A673 (cell line): ENCODE measurements around the gene CWF19L2. TPM values are rescaled to one million over a fixed set of nuclear protein-coding genes. Genes with fewer than 3 reads are reported as not detected.

ENCODE experiments used
- BruUV-seq: library from RNA; stranded (reverse); fragments of 400-500 nt; replicated peaks from 2 replicates; lab custom pipeline; 2021; lab: Mats Ljungman, UMichigan
- CTCF ChIA-PET: fragments of 300-600 bp; sonication (Branson Sonifier 250); formaldehyde crosslinking; loops from one replicate; lab custom pipeline; 2022; ENCODE audit warnings: antibody characterized with exemption; lab: Charles Lee
- POLR2A ChIA-PET: fragments of 300-600 bp; sonication (Branson Sonifier 250); formaldehyde crosslinking; loops from one replicate; lab custom pipeline; 2022; ENCODE audit warnings: antibody characterized with exemption; ENCODE audit not compliant: low non-redundant PET; lab: Charles Lee
- DNase-seq: peaks from one replicate; pipeline ENCODE4 v3.0.0-alpha.2; 2015; ENCODE audit warnings: low spot score
- H3K27ac ChIP-seq: fragments of 200-600 bp; sonication (generic); 2 replicates; pipeline ENCODE4 v1.5.1; 2016; ENCODE audit warnings: mixed run types, low read depth, mild to moderate bottlenecking, mixed read lengths, antibody characterized with exemption, low read length; ENCODE audit not compliant: poor library complexity, severe bottlenecking
- H3K27me3 ChIP-seq: fragments of 200-600 bp; sonication (generic); replicated peaks from 2 replicates; pipeline ENCODE4 v1.6.1; 2017; ENCODE audit warnings: mixed run types, low read depth, mild to moderate bottlenecking, mixed read lengths, antibody characterized with exemption, low read length; ENCODE audit not compliant: insufficient read depth, poor library complexity
- H3K36me3 ChIP-seq: fragments of 200-600 bp; sonication (generic); 2 replicates; pipeline ENCODE4 v1.6.1; 2016; ENCODE audit warnings: mixed run types, mild to moderate bottlenecking, mixed read lengths, antibody characterized with exemption, low read length; ENCODE audit not compliant: insufficient read depth, poor library complexity, severe bottlenecking
- H3K4me1 ChIP-seq: fragments of 200-600 bp; sonication (generic); 2 replicates; pipeline ENCODE4 v1.6.1; 2017; ENCODE audit warnings: mixed run types, mild to moderate bottlenecking, mixed read lengths, antibody characterized with exemption, low read length; ENCODE audit not compliant: insufficient read depth, poor library complexity, severe bottlenecking
- H3K4me3 ChIP-seq: fragments of 200-600 bp; sonication (generic); 2 replicates; pipeline ENCODE4 v1.5.1; 2016; ENCODE audit warnings: low read depth, mixed run types, mild to moderate bottlenecking, mixed read lengths, low read length; ENCODE audit not compliant: poor library complexity, severe bottlenecking
- H3K9me3 ChIP-seq: fragments of 200-600 bp; sonication (generic); 2 replicates; pipeline ENCODE4 v1.6.1; 2016; ENCODE audit warnings: mixed run types, low read depth, mild to moderate bottlenecking, mixed read lengths, antibody characterized with exemption, low read length; ENCODE audit not compliant: poor library complexity, severe bottlenecking
- CTCF ChIP-seq: fragments of 300-800, 200-600 bp; sonication (generic); conservative IDR thresholded peaks from 2 replicates; pipeline ENCODE4 v1.5.1; 2017; ENCODE audit warnings: low read depth, mild to moderate bottlenecking, antibody characterized with exemption, low read length, moderate library complexity, mixed read lengths
- EZH2 ChIP-seq: fragments of 200-600 bp; sonication (generic); IDR thresholded peaks from 2 replicates; pipeline ENCODE4 v1.6.1; 2017; ENCODE audit warnings: borderline replicate concordance, low read depth, mild to moderate bottlenecking, mixed read lengths, antibody characterized with exemption, low read length; ENCODE audit not compliant: poor library complexity, severe bottlenecking
- intact Hi-C: fragments of 100-400 bp; cut with micrococcal nuclease; formaldehyde crosslinking; loops from one replicate; pipeline ENCODE4 v1.10.0; 2022; ENCODE audit not compliant: unreplicated experiment
- total RNA-seq: library from RNA; stranded (reverse); gene quantifications from 2 replicates; pipeline ENCODE4 v1.2.3, GENCODE V29; 2021

The CWF19L2 gene
- total RNA-seq, 1 experiment from 2014 or later = 26.3 TPM

- Histone ChIP-seq H3K4me3 (no peak overlapping the region), H3K36me3 (no peaks in the 10 kb centered on the region), H3K27ac (no peak overlapping the region), H3K9me3 (peaks cover 3% of the 10 kb centered on the region), H3K4me1 (no peaks in the 10 kb centered on the region), H3K27me3 (no peaks in the 10 kb centered on the region)
- DNase-seq = no peak
- TF ChIP-seq CTCF (no peak), EZH2 (no peak)
- intact Hi-C loops = no loop called here
- ChIA-PET CTCF (interaction anchor here (0.7 kb wide), 1 partner anchor 372 kb away, joined by 5 read pairs; no protein-coding TSS in a partner anchor), POLR2A (no interaction called here)
- BruUV-seq = no TSS peak
These were observed 141.2 kb downstream of the CWF19L2 start for GRCh38 chr11:107316426-107316825.

- H3K4me1 ChIP-seq = peaks cover 4% of the 10 kb centered on the region
- no peak overlapping the region for H3K4me3 ChIP-seq
- peak; percentile 68 for DNase-seq
- H3K9me3 ChIP-seq = no peaks in the 10 kb centered on the region
- CTCF ChIA-PET = no interaction called here
- TF ChIP-seq CTCF (no peak), EZH2 (no peak)
- BruUV-seq = no TSS peak
- intact Hi-C loops = no loop called here
- no peaks in the 10 kb centered on the region for H3K36me3 ChIP-seq
- H3K27ac ChIP-seq = no peak overlapping the region
- no peaks in the 10 kb centered on the region for H3K27me3 ChIP-seq
- POLR2A ChIA-PET = no interaction called here
These were observed 149.6 kb downstream of the CWF19L2 start for GRCh38 chr11:107307991-107308390.

- peak; percentile 25 for DNase-seq
- no peak overlapping the region for H3K4me3 ChIP-seq
- intact Hi-C loops = no loop called here
- H3K9me3 ChIP-seq = no peaks in the 10 kb centered on the region
- no peaks in the 10 kb centered on the region for H3K36me3 ChIP-seq
- no peaks in the 10 kb centered on the region for H3K4me1 ChIP-seq
- ChIA-PET CTCF (no interaction called here), POLR2A (no interaction called here)
- BruUV-seq = no TSS peak
- no peak overlapping the region for H3K27ac ChIP-seq
- H3K27me3 ChIP-seq = no peaks in the 10 kb centered on the region
- no peak for TF ChIP-seq CTCF
- no peak for TF ChIP-seq EZH2
These were observed 155.7 kb downstream of the CWF19L2 start for GRCh38 chr11:107301878-107302277.
